H4 (cell line): ENCODE measurements around the gene CAPN12. TPM values are rescaled to one million over a fixed set of nuclear protein-coding genes. Genes with fewer than 3 reads are reported as not detected.
"Not testable (repeated sequence)": the region's sequence is repeated elsewhere in the genome, so short reads cannot be mapped to it uniquely, and the experiment has no call there.

Experiments
- DNase-seq: peaks from one replicate; pipeline ENCODE4 v3.0.0-alpha.2; 2015; ENCODE audit warnings: low spot score
- total RNA-seq: library from RNA; depleted of rRNA; stranded (reverse); fragments of >200 nt; shearing (Covaris generic); gene quantifications from 2 replicates; pipeline ENCODE4 v1.2.3, GENCODE V29; 2014; rRNA removed

The CAPN12 gene
- total RNA-seq = not detected in 2 replicates

DNA sequence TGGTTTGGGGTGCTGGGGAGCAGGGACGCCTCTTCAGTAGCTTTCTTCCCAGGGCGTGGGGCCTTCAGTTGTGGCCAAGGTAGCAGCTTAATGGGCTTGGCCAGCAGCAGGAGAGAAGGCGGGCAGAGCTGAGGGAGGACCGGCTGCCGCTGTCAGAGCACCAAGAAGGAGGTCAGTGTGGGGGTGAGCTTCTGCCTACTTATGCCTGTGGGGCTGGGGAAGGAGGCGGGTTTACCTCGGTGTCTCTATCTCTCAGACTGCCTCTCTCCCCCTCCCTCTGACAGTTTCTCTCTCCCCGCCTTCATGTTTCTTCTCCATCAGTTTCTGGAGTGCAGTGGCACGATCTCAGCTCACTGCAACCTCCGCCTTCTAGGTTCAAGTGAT, at the start of gene CAPN12:
TSS of gene CAPN12 (minus strand) at position 177 of the 384 bp plus-strand sequence. CDS start 309 bp downstream, outside the sequence.
- DNase-seq = peak; percentile 17

GRCh38 chr19:38793671-38794070, 49.4 kb upstream of the CAPN12 start:
- DNase-seq = no peak

- DNase-seq = no peak
Measured at GRCh38 chr19:38793177-38793576, 48.9 kb upstream of the CAPN12 start.

DNA sequence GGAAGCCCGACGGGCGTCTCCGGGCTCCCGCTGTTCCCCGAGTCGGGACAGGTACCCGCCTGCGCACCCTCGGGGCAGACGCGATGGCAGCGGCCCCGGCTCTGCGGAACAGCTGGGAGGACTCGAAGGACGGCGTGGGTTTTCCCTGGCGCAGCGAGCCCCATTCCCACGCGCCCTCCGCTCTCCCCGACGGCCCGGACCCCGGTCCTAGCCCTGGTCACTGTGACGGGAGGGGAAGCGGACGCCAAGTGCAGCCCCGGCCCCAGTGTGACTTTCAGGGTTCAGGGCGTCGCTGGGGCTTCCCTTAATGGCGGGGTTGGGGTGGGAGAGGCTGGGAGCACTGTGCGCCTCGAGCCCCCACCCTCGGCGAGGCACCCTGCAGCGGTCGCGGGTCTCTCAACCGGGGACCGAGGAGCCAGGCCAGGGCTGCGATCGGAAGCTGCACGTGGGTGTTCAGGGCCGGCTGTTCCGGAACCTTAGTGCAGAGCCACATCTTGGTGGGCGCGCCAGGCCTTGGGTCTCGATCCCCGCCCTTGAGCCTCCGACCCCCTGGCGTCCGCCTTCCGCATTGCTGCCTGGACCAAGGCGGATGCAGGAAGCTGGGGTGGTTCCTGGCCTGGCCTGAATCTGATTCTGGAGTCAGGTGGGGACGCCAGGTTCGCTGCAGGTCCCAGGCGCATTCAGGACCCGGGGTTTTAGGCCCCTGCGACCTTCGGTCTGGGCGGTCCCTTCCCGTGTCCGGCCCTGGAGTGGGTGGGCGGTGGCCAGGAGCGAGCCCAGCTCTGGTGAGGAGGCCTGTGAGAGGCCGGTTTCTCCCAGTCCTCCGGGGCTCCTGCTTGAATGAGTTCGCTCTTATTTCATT, 48.2 kb upstream of the CAPN12 start:
- no peak for DNase-seq

DNA sequence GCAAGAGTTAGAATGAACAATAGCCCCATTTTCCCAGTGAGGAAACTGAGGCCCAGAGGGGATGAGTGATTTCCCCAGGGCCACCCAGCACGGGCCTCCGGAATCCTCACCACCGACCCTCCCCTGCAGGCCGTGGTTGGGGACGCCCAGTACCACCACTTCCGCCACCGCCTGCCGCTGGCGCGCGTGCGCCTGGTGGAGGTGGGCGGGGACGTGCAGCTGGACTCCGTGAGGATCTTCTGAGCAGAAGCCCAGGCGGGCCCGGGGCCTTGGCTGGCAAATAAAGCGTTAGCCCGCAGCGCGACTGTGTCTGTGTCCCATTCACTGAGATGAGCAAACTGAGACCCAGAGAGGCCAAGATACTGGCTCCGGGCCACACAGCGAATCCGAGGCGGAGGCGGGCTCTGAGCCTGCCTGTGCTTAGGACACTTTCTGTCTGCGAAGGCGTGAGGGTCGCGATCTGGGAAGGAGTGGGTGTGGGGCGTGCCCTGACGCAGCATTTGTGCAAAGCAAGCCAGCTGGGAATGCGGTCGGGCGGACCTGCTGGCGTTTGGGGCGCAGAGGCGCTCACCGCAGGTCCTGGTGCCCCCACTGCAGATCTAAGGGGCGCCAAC, 47.3 kb upstream of the CAPN12 start:
- not testable (repeated sequence) for DNase-seq

DNA sequence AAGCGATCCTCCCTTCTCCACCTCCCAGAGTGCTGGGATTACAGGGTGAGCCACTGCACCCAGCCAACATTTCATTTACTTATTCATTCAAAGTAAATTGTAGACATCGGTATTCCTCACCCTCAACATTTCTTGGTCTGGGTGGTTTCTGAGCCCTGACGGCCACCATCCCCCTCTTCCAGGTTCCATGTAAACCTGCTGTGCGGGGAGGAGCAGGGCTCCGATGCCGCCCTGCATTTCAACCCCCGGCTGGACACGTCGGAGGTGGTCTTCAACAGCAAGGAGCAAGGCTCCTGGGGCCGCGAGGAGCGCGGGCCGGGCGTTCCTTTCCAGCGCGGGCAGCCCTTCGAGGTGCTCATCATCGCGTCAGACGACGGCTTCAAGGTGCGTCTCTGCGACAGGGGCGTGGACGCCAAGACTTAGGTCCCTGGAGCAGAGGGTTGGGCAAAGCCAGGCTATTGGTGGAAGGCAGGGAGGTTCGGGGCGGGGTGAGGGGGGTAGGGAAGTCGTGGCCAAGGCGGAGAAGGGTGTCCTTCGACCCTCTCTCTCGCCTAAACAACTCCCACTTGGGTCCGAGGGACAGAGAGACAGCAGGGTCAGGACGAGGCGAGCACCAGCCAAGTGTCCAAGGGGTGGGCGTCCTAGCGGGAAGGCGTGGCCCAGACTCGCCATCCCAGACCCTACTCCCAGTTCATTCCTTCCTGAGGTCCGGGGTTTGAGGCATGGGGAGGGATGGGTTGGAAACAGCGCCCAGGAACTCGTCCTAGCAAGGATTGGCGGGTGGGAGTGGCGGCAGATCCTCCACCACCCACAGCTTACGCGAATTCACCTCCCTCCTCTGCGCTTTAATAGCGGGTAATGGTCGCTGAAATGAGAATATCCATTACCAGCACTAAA, 46.5 kb upstream of the CAPN12 start:
- not testable (repeated sequence) for DNase-seq

DNA sequence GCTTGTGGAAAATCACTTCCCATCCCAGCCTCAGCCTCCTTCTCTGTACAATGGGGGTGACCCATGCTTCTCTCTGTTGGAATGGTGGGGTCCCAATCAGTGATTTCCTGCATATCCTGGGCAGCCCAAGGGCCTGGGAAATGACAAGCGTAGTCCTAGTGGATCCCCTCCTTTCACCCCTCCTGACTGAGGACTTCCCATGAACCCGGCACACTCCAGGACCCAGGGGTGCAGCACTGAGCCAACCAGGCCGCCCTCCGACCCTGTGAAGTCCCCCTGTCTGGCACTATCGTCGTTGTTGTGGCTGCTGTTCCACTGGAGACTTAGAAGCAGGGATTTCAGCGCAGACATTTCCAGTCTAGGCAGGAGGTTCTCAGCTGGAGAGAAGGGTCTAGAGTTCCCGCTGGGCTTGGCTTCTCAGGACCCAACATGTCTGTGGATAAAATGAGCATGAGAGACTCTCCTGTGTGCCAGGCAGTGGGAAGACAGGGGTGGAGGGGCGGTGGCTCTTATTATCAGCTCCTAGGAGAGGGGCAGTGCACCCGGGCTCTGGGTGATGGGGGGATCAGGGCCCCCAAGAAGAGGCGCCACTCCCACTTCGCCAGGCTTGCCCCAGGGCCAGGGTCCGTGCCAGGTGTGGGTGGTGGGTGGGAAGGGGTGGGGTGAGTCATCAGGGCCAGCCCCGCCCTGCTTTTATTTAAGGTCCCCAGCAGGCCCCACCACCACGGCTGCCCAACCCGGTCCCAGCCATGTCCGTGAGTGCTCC, 44.4 kb upstream of the CAPN12 start, which contains the start of gene LGALS7B:
TSS of gene LGALS7B (plus strand) at position 723 of the 766 bp plus-strand sequence. CDS start at position 750, 27 bp downstream.
- no peak for DNase-seq

DNA sequence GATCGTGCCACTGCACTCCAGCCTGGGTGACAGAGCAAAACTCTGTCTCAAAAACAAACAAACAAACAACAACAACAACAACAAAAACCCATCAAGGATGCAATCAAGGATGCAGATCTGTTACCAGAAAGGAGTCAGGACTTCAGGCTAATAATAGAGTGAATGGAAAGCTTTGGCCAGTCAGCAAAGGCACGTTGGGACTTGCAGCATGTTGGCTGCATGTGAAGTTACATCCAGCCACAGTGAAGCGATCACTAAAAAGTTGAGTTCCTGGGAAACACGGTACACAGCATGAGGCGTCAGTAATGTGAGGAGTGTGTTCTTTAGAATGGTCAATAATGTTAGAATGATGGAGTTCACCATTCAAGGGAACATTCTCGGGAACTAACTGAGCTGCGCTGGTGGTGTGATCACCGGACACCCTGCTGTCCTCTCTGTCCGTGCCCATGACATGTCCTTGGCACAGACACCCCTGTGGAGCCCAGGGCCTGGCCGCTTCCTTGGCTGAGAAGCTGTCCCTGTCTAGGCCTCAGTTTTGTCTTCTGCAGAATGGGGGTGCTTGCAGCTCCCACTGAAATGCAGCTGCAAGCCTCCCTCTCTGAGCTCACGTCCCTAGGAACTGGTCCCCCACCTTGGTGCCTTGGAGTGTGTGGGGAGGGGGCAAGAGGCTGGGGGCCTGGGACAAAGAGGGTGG, 42.4 kb upstream of the CAPN12 start:
- DNase-seq = no peak

DNA sequence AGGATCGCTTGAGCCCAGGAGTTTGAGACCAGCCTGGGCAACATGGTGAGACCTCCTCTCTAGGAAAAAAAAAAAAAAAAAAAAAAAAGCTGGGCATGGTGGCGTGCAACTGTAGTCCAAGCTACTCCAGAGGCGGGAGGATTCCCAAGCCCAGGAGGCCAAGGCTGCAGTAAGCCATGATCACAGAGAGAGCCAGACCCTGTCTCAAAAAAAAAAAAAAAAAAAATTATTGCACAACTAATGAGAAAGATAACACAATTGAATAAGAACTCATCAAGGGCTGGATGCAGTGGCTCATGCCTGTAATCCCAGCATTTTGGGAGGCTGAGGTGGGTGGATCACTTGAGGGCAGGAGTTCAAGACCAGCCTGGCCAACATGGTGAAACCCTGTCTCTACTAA, 41.8 kb upstream of the CAPN12 start:
- not testable (repeated sequence) for DNase-seq

DNA sequence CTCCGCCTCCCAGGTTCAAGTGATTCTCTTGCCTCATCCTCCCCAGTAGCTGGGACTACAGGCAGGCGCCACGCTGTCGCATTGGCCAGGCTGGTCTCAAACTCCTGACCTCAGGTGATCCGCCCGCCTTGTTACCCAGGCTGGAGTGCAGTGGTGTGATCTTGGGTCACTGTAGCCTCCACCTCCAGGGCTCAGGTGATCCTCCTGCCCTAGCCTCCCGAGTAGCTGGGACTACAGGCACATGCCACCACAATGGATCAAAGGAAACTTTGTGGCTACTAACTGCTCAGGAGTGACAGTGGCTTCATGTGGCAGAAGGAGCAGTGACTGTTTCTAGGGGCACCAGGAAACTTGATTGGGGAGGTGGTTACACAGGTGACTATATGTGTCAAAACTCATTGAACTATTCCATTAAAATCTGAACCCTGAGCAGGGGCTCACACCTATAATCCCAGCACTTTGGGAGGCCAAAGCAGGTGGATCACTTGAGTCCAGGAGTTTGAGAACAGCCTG, 41.0 kb upstream of the CAPN12 start:
- no peak for DNase-seq

GRCh38 chr19:38784224-38784623, 40.0 kb upstream of the CAPN12 start:
- no peak for DNase-seq

GRCh38 chr19:38782212-38782611, 37.9 kb upstream of the CAPN12 start:
- not testable (repeated sequence) for DNase-seq

- no peak for DNase-seq
Measured at GRCh38 chr19:38781058-38781457, 36.8 kb upstream of the CAPN12 start.

DNA sequence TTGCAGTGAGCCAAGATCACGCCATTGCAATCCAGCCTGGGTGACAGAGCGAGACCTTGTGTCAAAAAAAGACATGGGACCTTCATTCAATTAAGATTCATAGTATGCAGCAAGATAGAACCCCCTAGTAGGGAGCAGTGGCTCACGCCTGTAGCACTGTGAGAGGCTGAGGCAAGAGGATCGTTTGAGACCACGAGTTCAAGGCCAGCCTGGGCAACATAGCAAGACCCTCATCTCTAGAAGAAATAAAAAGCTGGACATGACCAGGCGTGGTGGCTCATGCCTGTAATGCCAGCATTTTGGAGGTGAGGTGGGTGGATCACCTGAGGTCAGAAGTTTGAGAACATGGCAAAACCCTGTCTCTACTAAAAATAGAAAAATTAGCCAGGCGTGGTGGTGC, 36.2 kb upstream of the CAPN12 start:
- no peak for DNase-seq

GRCh38 chr19:38778733-38779132, 34.5 kb upstream of the CAPN12 start:
- DNase-seq = no peak

- no peak for DNase-seq
Measured at GRCh38 chr19:38774181-38774950, 30.1 kb upstream of the CAPN12 start.

- no peak for DNase-seq
Measured at GRCh38 chr19:38773469-38774177, 29.3 kb upstream of the CAPN12 start, which contains the start of gene LGALS7. Gene LGALS7 (minus strand): TSS chr19:38773517. CDS start chr19:38773492, 25 bp downstream.

DNA sequence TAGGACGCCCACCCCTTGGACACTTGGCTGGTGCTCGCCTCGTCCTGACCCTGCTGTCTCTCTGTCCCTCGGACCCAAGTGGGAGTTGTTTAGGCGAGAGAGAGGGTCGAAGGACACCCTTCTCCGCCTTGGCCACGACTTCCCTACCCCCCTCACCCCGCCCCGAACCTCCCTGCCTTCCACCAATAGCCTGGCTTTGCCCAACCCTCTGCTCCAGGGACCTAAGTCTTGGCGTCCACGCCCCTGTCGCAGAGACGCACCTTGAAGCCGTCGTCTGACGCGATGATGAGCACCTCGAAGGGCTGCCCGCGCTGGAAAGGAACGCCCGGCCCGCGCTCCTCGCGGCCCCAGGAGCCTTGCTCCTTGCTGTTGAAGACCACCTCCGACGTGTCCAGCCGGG, 27.3 kb upstream of the CAPN12 start:
- DNase-seq = not testable (repeated sequence)

DNA sequence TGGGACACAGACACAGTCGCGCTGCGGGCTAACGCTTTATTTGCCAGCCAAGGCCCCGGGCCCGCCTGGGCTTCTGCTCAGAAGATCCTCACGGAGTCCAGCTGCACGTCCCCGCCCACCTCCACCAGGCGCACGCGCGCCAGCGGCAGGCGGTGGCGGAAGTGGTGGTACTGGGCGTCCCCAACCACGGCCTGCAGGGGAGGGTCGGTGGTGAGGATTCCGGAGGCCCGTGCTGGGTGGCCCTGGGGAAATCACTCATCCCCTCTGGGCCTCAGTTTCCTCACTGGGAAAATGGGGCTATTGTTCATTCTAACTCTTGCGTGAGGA, 26.6 kb upstream of the CAPN12 start:
- DNase-seq = not testable (repeated sequence)
